A549 (cell line): ENCODE measurements around the gene CLDN7. TPM values are rescaled to one million over a fixed set of nuclear protein-coding genes. Genes with fewer than 3 reads are reported as not detected.
"Not testable (repeated sequence)": the region's sequence is repeated elsewhere in the genome, so short reads cannot be mapped to it uniquely, and the experiment has no call there.

Source experiments
- ATAC-seq, 2 experiments: fragments of 200-7000 bp in 1 of 2; fragments of >200 bp in 1 of 2; cut with Nextera tagmentation in 1 of 2; cut with Tn5 transposase in 1 of 2; 3 replicates each; pipeline versions ENCODE4 v1.8.0 to v1.9.1; 2018 to 2020; ENCODE audit warnings: mild to moderate bottlenecking in 1 of 2, moderate library complexity in 1 of 2
- CTCF ChIA-PET: fragments of 300-600 bp; sonication (Branson Sonifier 250); formaldehyde crosslinking; extraction: SDS; loops from one replicate; lab custom pipeline; 2021; ENCODE audit warnings: antibody characterized with exemption, inconsistent platforms; lab: Yijun Ruan, JAX
- POLR2A ChIA-PET: fragments of 350-600 bp; formaldehyde crosslinking; extraction: SDS; loops from one replicate; lab custom pipeline; 2021; ENCODE audit warnings: antibody characterized with exemption, inconsistent platforms; lab: Yijun Ruan, JAX
- DNase-seq, 2 experiments: peaks; one replicate each; pipeline versions ENCODE4 v3.0.0 to v3.0.0-alpha.2; 2011 to 2016; ENCODE audit warnings: low read depth in 1 of 2, low spot score in 1 of 2
- FAIRE-seq: peaks from 2 replicates; lab custom pipeline; 2011; peaks lifted over from hg19 to GRCh38; lab: Jason Lieb, UNC
- H3K27ac ChIP-seq, 2 experiments: fragments of >200 bp; sonication (Bioruptor Twin); formaldehyde crosslinking; 3 replicates each; pipeline ENCODE4 v1.5.1; 2016 to 2017
- H3K4me1 ChIP-seq: fragments of >200 bp; sonication (Bioruptor Twin); formaldehyde crosslinking; 3 replicates; pipeline ENCODE4 v1.6.1; 2016
- H3K4me2 ChIP-seq: fragments of >200 bp; sonication (Bioruptor Twin); formaldehyde crosslinking; 3 replicates; pipeline ENCODE4 v1.6.1; 2016
- H3K4me3 ChIP-seq: fragments of >200 bp; sonication (Bioruptor Twin); formaldehyde crosslinking; 3 replicates; pipeline ENCODE4 v1.5.1; 2016
- H3K9me3 ChIP-seq: fragments of >200 bp; sonication (Bioruptor Twin); formaldehyde crosslinking; 3 replicates; pipeline ENCODE4 v1.6.1; 2016
- ATOH8 ChIP-seq: fragments of 250-450 bp; sonication (Bioruptor Pico); IDR thresholded peaks from 2 replicates; pipeline ENCODE4 v1.5.0; 2020; ENCODE audit warnings: low read depth, mild to moderate bottlenecking, moderate library complexity
- BHLHE40 ChIP-seq: IDR thresholded peaks from 2 replicates; pipeline ENCODE4 v1.6.1; 2012; ENCODE audit warnings: low read depth, low read length, inconsistent platforms
- CEBPB ChIP-seq, 2 experiments: fragments of >200 bp in 1 of 2; sonication (Bioruptor Twin) in 1 of 2; formaldehyde crosslinking in 1 of 2; IDR thresholded peaks; 2 replicates each; pipeline ENCODE4 v1.6.1; 2012 to 2016
- CHD2 ChIP-seq: fragments of 150-350 bp; IDR thresholded peaks from 2 replicates; pipeline ENCODE4 v1.6.1; 2014; ENCODE audit warnings: low read length; ENCODE audit not compliant: partially characterized antibody
- EHMT2 ChIP-seq: fragments of 200-600 bp; sonication (generic); IDR thresholded peaks from 2 replicates; pipeline ENCODE4 v1.6.1; 2016; ENCODE audit warnings: antibody characterized with exemption, low read depth, mild to moderate bottlenecking, moderate library complexity
- ELK1 ChIP-seq: fragments of 150-350 bp; IDR thresholded peaks from 2 replicates; pipeline ENCODE4 v1.6.1; 2014; ENCODE audit warnings: low read depth, mild to moderate bottlenecking, low read length
- EP300 ChIP-seq, 2 experiments: fragments of >200 bp; sonication (Bioruptor Twin); formaldehyde crosslinking; IDR thresholded peaks; 2 replicates in 1 of 2; 3 replicates in 1 of 2; pipeline ENCODE4 v1.6.1; 2016 to 2017
- FOSB ChIP-seq: fragments of 250-450 bp; sonication (Bioruptor Pico); IDR thresholded peaks from 2 replicates; pipeline ENCODE4 v1.5.0; 2020; ENCODE audit warnings: mild to moderate bottlenecking, moderate library complexity
- FOXS1 ChIP-seq: fragments of 250-450 bp; sonication (Bioruptor Pico); IDR thresholded peaks from 2 replicates; pipeline ENCODE4 v1.5.0; 2020; ENCODE audit warnings: mild to moderate bottlenecking, moderate library complexity
- HMGXB4 ChIP-seq: fragments of 250-450 bp; sonication (Bioruptor Pico); IDR thresholded peaks from 2 replicates; pipeline ENCODE4 v1.5.0; 2021; ENCODE audit warnings: mild to moderate bottlenecking, moderate library complexity, borderline replicate concordance
- HOXB13 ChIP-seq: fragments of 250-450 bp; sonication (Bioruptor Pico); IDR thresholded peaks from 2 replicates; pipeline ENCODE4 v1.5.0; 2020; ENCODE audit warnings: low read depth, mild to moderate bottlenecking, moderate library complexity
- JUNB ChIP-seq: fragments of >200 bp; sonication (Bioruptor Twin); formaldehyde crosslinking; IDR thresholded peaks from 2 replicates; pipeline ENCODE4 v1.6.1; 2016
- MAZ ChIP-seq: fragments of 150-350 bp; IDR thresholded peaks from 2 replicates; pipeline ENCODE4 v1.6.1; 2014; ENCODE audit warnings: antibody characterized with exemption, low read depth, low read length, borderline replicate concordance
- MYC ChIP-seq: IDR thresholded peaks from 2 replicates; pipeline ENCODE4 v1.6.1; 2012; ENCODE audit warnings: mild to moderate bottlenecking, inconsistent platforms, low read length, improper control_type of control experiment, borderline replicate concordance
- NFE2L2 ChIP-seq: fragments of 150-350 bp; conservative IDR thresholded peaks from 2 replicates; pipeline ENCODE4 v1.6.1; 2014; ENCODE audit warnings: low read length
- NR3C1 ChIP-seq: fragments of >200 bp; sonication (Bioruptor Twin); formaldehyde crosslinking; IDR thresholded peaks from 3 replicates; pipeline ENCODE4 v1.6.1; 2017
- PBX3 ChIP-seq: IDR thresholded peaks from 2 replicates; pipeline ENCODE4 v1.6.1; 2012
- POLR2A ChIP-seq: IDR thresholded peaks from 2 replicates; pipeline ENCODE4 v1.6.1; 2012; ENCODE audit warnings: mild to moderate bottlenecking, low read length
- POLR2AphosphoS2 ChIP-seq: conservative IDR thresholded peaks from 2 replicates; pipeline ENCODE4 v1.6.1; 2012; ENCODE audit warnings: low read length, improper control_type of control experiment, inconsistent platforms
- TFCP2L1 ChIP-seq: fragments of 250-450 bp; sonication (Bioruptor Pico); IDR thresholded peaks from 2 replicates; pipeline ENCODE4 v1.5.0; 2021; ENCODE audit warnings: mild to moderate bottlenecking
- TP53 ChIP-seq: fragments of 250-450 bp; sonication (Bioruptor Pico); IDR thresholded peaks from 2 replicates; pipeline ENCODE4 v1.5.0; 2021; ENCODE audit warnings: mild to moderate bottlenecking, moderate library complexity
- ZFP36 ChIP-seq: fragments of 450-650 bp; IDR thresholded peaks from 2 replicates; pipeline ENCODE4 v1.6.1; 2014; ENCODE audit warnings: borderline replicate concordance; ENCODE audit not compliant: partially characterized antibody
- WGBS: methylation state at CpG from one replicate; pipeline ENCODE4 v1.1.6; 2017; ENCODE audit errors: missing lambda C conversion rate; 5-methylcytosine and 5-hydroxymethylcytosine counted together
- polyA plus RNA-seq, 4 experiments: library from polyadenylated mRNA; depleted of rRNA in 3 of 4; stranded (reverse); fragments of >200 nt; fragmentation: RNase III in 1 of 4; extraction: RNeasy Plus Mini Kit Qiagen cat#74134 plus additional on column Dnase treatment in 1 of 4; gene quantifications; 2 replicates in 3 of 4; 3 replicates in 1 of 4; pipeline ENCODE4 v1.2.3, GENCODE V29; 2011 to 2017

Gene CLDN7
- polyA plus RNA-seq, 2 of the 4 experiments (the other 2 are of a cell fraction): 0.97 to 4.2 TPM

- H3K4me3 ChIP-seq: no peak overlapping the region
- no peak for DNase-seq
- POLR2A ChIA-PET: interaction anchor here (0.5 kb wide), 1 partner anchor 155 kb away, joined by 3 read pairs; the partner anchor contains the start of gene TMEM256
- H3K27ac ChIP-seq: peak overlapping the region in 1 of 2 experiments; percentile 2; a peak in 1 of 6 replicates
- H3K9me3 ChIP-seq: no peaks in the 10 kb centered on the region
- H3K4me1 ChIP-seq: peaks cover 26% of the 10 kb centered on the region
- H3K4me2 ChIP-seq: peak overlapping the region; percentile 93
- no peak for FAIRE-seq
- no peak for TF ChIP-seq MYC
- CTCF ChIA-PET: interaction anchor here (0.8 to 4.6 kb wide), 6 partner anchors 8 to 98 kb away, joined by 3 to 29 read pairs (median 4); partner anchors contain the start of gene SLC2A4
- no peak for ATAC-seq
- WGBS: 84% methylated on average over 4 of the region's 4 CpGs
Observed at GRCh38 chr17:7248796-7249195, 13.5 kb downstream of the CLDN7 start.

GRCh38 chr17:7246779-7247178 is 15.5 kb downstream of the CLDN7 start:
- DNase-seq: no peak
- ChIA-PET POLR2A (no interaction called here), CTCF (interaction anchor here (1.0 to 7.5 kb wide), 3 partner anchors 10 to 50 kb away, joined by 3 to 66 read pairs (median 5); no protein-coding TSS in a partner anchor)
- no peak overlapping the region for H3K4me2 ChIP-seq
- 87% methylated on average over 5 of the region's 5 CpGs for WGBS
- H3K27ac ChIP-seq: no peak overlapping the region
- no peak for ATAC-seq
- H3K9me3 ChIP-seq: no peaks in the 10 kb centered on the region
- no peak overlapping the region for H3K4me3 ChIP-seq
- FAIRE-seq: no peak
- no peak for TF ChIP-seq ELK1
- TF ChIP-seq FOSB (CRISPR knock-in tag): no peak
- no peak for TF ChIP-seq HOXB13 (CRISPR knock-in tag)
- TF ChIP-seq MAZ: no peak
- no peak for TF ChIP-seq JUNB
- no peak for TF ChIP-seq FOXS1 (CRISPR knock-in tag)
- TF ChIP-seq TFCP2L1 (CRISPR knock-in tag): no peak
- peaks cover 23% of the 10 kb centered on the region for H3K4me1 ChIP-seq

GRCh38 chr17:7243838-7244237 is 18.4 kb downstream of the CLDN7 start:
- not testable (repeated sequence) for H3K9me3 ChIP-seq, FAIRE-seq, ATAC-seq, DNase-seq, H3K4me3 ChIP-seq
- Histone ChIP-seq H3K27ac (peak overlapping the region in 1 of 2 experiments; percentile 96; a peak in 1 of 6 replicates), H3K4me2 (peak overlapping the region; percentile 97; the same call in 2 of the 3 replicates), H3K4me1 (peaks cover 24% of the 10 kb centered on the region)
- 81% methylated on average over 10 of the region's 10 CpGs for WGBS
- CTCF ChIA-PET: interaction anchor here (1.3 to 17.3 kb wide), 4 partner anchors 22 to 53 kb away, joined by 4 to 169 read pairs (median 35); partner anchors contain the start of genes ACADVL and DLG4
- POLR2A ChIA-PET: interaction anchor here (2.9 kb wide), 1 partner anchor 7 kb away, joined by 15 read pairs; the partner anchor contains the start of genes CTDNEP1 and ELP5

GRCh38 chr17:7243453-7243729 is 18.9 kb downstream of the CLDN7 start:
- Histone ChIP-seq H3K4me3 (peak overlapping the region; percentile 86), H3K4me2 (peak overlapping the region; percentile 97), H3K9me3 (no peaks in the 10 kb centered on the region), H3K27ac (peak overlapping the region; percentile 96 to 99), H3K4me1 (peaks cover 22% of the 10 kb centered on the region)
- whole genome bisulfite sequencing: 54% methylated on average over 2 of the region's 2 CpGs
- FAIRE-seq (no peak), ATAC-seq (no peak), DNase-seq (no peak)
- ChIA-PET POLR2A (interaction anchor here (1.3 to 2.9 kb wide), 5 partner anchors 8 to 198 kb away, joined by 3 to 15 read pairs (median 6); partner anchors contain the start of genes ACADVL, CTDNEP1, DLG4 and DVL2), CTCF (interaction anchor here (1.1 to 17.3 kb wide), 6 partner anchors 21 to 198 kb away, joined by 3 to 169 read pairs (median 4); partner anchors contain the start of genes ACADVL and DLG4)
- no peak for TF ChIP-seq CEBPB (IDR thresholded peaks at IDR 0.05)
- TF ChIP-seq HMGXB4 (CRISPR knock-in tag): no peak
- TF ChIP-seq POLR2AphosphoS2: no peak
- TF ChIP-seq BHLHE40: no peak
- no peak for TF ChIP-seq FOXS1 (CRISPR knock-in tag)
- no peak for TF ChIP-seq NFE2L2
- TF ChIP-seq EHMT2: no peak
- no peak for TF ChIP-seq POLR2A
- no peak for TF ChIP-seq TP53 (CRISPR knock-in tag)
- TF ChIP-seq CHD2: no peak
- no peak for TF ChIP-seq HOXB13 (CRISPR knock-in tag)
- TF ChIP-seq ZFP36: no peak
- no peak for TF ChIP-seq EP300 (IDR thresholded peaks at IDR 0.05)
- no peak for TF ChIP-seq NR3C1
- TF ChIP-seq PBX3: no peak
- TF ChIP-seq ATOH8 (CRISPR knock-in tag): no peak
